OCI-LY3 (cell line): Measurements from ENCODE around the gene TBC1D5.
"Not testable (repeated sequence)": the region's sequence is repeated elsewhere in the genome, so short reads cannot be mapped to it uniquely, and the experiment has no call there.

Experiments used
- H2AFZ ChIP-seq: fragments of 200-600, 300-600 bp; shearing (Covaris generic); 2 replicates; pipeline ENCODE4 v1.6.0; 2014; ENCODE audit warnings: antibody characterized with exemption, low read depth, low read length
- H3K27ac ChIP-seq: fragments of 200-600, 300-600 bp; sonication (generic); 2 replicates; pipeline ENCODE4 v1.5.1; 2014; ENCODE audit warnings: mild to moderate bottlenecking, low read length, moderate library complexity, mixed read lengths
- H3K27me3 ChIP-seq: fragments of 200-600, 300-600 bp; sonication (generic); 2 replicates; pipeline ENCODE4 v1.6.1; 2014; ENCODE audit warnings: low read depth, low read length, mixed read lengths
- H3K36me3 ChIP-seq: fragments of 200-600, 300-600 bp; sonication (generic); replicated peaks from 2 replicates; pipeline ENCODE3; 2014; ENCODE audit warnings: low read depth, low read length, mixed read lengths
- H3K4me1 ChIP-seq: fragments of 300-600, 200-600 bp; sonication (generic); 2 replicates; pipeline ENCODE4 v1.6.1; 2014; ENCODE audit warnings: low read length, mixed read lengths
- H3K4me2 ChIP-seq: fragments of 200-600, 300-600 bp; sonication (generic); 2 replicates; pipeline ENCODE4 v1.6.1; 2014; ENCODE audit warnings: low read length, mixed read lengths
- H3K4me3 ChIP-seq: fragments of 300-600, 200-600 bp; sonication (generic); 2 replicates; pipeline ENCODE4 v1.5.1; 2014; ENCODE audit warnings: antibody characterized with exemption, mild to moderate bottlenecking, low read length, moderate library complexity
- H3K79me2 ChIP-seq: fragments of 300-600, 200-600 bp; shearing (Covaris generic); 2 replicates; pipeline ENCODE4 v1.6.1; 2014; ENCODE audit warnings: mild to moderate bottlenecking, low read length, mixed read lengths
- H3K9ac ChIP-seq: fragments of 300-600, 200-600 bp; shearing (Covaris generic); 2 replicates; pipeline ENCODE4 v1.6.0; 2014; ENCODE audit warnings: mild to moderate bottlenecking, low read length, moderate library complexity
- H3K9me3 ChIP-seq: fragments of 200-600, 300-600 bp; shearing (Covaris generic); 2 replicates; pipeline ENCODE4 v1.6.1; 2014; ENCODE audit warnings: low read length, mixed read lengths; ENCODE audit not compliant: insufficient read depth
- H4K20me1 ChIP-seq: fragments of 200-600, 300-600 bp; sonication (generic); 2 replicates; pipeline ENCODE4 v1.6.1; 2016; ENCODE audit warnings: low read length, mixed read lengths; ENCODE audit not compliant: insufficient read depth
- EZH2phosphoT487 ChIP-seq: fragments of 200-600 bp; shearing (Covaris generic); IDR thresholded peaks from 2 replicates; pipeline ENCODE4 v1.6.1; 2018; ENCODE audit warnings: antibody characterized with exemption, mixed run types, low read depth
- TF ChIP-seq, protein P1 (sequence below): fragments of 200-600, 300-600 bp; sonication (generic); IDR thresholded peaks from 2 replicates; pipeline ENCODE4 v1.5.1; 2014; ENCODE audit warnings: antibody characterized with exemption, low read length, low read depth

TBC1D5 gene

DNA sequence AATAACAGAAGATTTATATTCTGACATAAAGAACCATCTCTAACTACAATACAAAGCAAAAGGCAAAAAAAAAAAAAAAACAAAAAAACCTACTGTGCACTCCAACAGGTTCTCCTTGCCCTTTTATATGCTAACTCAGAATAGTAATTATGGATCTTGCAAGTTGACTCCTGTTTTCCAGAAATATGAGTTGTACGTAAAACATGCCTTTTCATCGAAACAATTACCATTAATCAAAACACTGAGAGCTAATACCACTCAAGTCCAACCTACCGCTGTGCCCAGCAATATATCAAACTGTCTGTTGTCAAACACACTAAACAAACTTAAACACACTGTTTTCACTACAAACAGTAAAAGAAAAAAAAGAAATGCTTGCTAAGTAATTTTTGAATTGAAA is 389.8 kb downstream of the TBC1D5 start:
- no peaks in the 10 kb centered on the region for H3K36me3 ChIP-seq
- H3K79me2 ChIP-seq, result no peaks in the 10 kb centered on the region
- H3K27ac ChIP-seq, result no peak overlapping the region
- peaks cover 6% of the 10 kb centered on the region; the same call in 1 of the 2 replicates for H3K4me1 ChIP-seq
- no peaks in the 10 kb centered on the region for H3K27me3 ChIP-seq
- H3K9ac ChIP-seq, result no peak overlapping the region
- no peak overlapping the region for H3K4me3 ChIP-seq
- no peaks in the 10 kb centered on the region for H4K20me1 ChIP-seq
- no peaks in the 10 kb centered on the region for H3K9me3 ChIP-seq
- H2AFZ ChIP-seq, result no peak overlapping the region
- H3K4me2 ChIP-seq, result no peak overlapping the region
- TF ChIP-seq EZH2phosphoT487, result no peak
- TF ChIP-seq, protein P1, sequence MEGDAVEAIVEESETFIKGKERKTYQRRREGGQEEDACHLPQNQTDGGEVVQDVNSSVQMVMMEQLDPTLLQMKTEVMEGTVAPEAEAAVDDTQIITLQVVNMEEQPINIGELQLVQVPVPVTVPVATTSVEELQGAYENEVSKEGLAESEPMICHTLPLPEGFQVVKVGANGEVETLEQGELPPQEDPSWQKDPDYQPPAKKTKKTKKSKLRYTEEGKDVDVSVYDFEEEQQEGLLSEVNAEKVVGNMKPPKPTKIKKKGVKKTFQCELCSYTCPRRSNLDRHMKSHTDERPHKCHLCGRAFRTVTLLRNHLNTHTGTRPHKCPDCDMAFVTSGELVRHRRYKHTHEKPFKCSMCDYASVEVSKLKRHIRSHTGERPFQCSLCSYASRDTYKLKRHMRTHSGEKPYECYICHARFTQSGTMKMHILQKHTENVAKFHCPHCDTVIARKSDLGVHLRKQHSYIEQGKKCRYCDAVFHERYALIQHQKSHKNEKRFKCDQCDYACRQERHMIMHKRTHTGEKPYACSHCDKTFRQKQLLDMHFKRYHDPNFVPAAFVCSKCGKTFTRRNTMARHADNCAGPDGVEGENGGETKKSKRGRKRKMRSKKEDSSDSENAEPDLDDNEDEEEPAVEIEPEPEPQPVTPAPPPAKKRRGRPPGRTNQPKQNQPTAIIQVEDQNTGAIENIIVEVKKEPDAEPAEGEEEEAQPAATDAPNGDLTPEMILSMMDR, result no peak

DNA sequence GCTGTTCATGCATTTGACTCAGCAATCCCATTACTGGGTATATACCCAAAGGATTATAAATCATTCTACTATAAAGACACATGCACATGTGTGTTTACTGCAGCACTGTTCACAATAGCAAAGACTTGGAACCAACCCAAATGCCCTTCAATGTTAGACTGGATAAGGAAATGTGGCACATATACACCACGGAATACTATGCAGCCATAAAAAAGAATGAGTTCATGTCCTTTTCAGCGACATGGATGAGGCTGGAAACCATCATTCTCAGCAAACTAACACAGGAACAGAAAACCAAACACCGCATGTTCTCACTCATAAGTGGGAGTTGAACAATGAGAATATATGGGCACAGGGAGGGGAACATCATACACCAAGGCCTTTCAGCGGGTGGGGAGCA is 391.2 kb downstream of the TBC1D5 start:
- H4K20me1 ChIP-seq, H3K36me3 ChIP-seq, H3K27ac ChIP-seq, H3K4me1 ChIP-seq, H2AFZ ChIP-seq, H3K79me2 ChIP-seq, H3K4me3 ChIP-seq, H3K4me2 ChIP-seq, H3K9ac ChIP-seq, H3K27me3 ChIP-seq, H3K9me3 ChIP-seq: not testable (repeated sequence)

DNA sequence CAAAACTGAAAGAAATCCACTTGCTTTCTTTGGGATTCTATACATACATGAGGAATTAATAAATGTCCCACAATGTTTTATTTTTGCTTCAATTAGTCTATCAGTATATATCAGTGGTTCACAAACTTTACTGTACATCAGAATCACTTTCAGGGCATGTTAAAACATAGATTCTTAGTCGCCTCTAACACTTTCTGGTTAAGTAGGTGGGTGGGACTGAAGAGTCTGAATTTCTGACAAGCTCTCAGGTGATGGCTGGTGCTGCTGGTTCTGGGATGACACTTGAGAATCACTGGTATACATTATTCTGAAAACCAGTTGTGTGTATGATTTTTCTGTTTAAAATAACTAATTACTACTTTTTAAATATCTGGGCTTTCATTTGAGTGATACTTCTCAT is 393.3 kb downstream of the TBC1D5 start:
- no peak overlapping the region for H2AFZ ChIP-seq
- TF ChIP-seq, protein P1, result no peak
- TF ChIP-seq EZH2phosphoT487, result no peak
- H3K9ac ChIP-seq, result no peak overlapping the region
- no peaks in the 10 kb centered on the region for H3K27me3 ChIP-seq
- no peak overlapping the region for H3K27ac ChIP-seq
- H3K9me3 ChIP-seq, result no peaks in the 10 kb centered on the region
- no peaks in the 10 kb centered on the region for H3K79me2 ChIP-seq
- H3K4me3 ChIP-seq, result no peak overlapping the region
- peaks cover 6% of the 10 kb centered on the region; the same call in 1 of the 2 replicates for H3K4me1 ChIP-seq
- no peaks in the 10 kb centered on the region for H3K36me3 ChIP-seq
- no peak overlapping the region for H3K4me2 ChIP-seq
- H4K20me1 ChIP-seq, result no peaks in the 10 kb centered on the region

DNA sequence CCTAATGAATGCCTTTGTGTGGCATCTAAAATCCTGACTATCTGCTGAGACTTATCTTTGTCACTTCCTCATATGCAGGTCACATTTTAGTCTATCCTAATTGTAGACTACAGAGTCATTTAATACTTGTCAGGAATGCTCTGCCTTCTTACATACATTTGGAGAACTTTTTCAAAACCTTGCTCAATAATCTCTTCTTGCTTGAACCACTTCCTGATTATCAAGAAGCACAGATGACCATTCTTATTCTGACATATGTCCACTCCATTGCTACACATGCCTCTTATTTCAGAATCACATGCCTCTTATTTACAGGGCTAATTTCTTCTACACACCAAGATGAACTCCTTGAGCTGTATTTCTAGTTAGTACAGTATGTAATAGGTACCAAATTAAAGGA is 400.3 kb downstream of the TBC1D5 start:
- Histone ChIP-seq H3K4me1 (no peaks in the 10 kb centered on the region), H3K27me3 (no peaks in the 10 kb centered on the region), H3K9ac (no peak overlapping the region), H2AFZ (no peak overlapping the region), H3K79me2 (no peaks in the 10 kb centered on the region), H3K4me2 (no peak overlapping the region), H3K27ac (no peak overlapping the region), H3K36me3 (no peaks in the 10 kb centered on the region), H4K20me1 (no peaks in the 10 kb centered on the region), H3K4me3 (no peak overlapping the region), H3K9me3 (no peaks in the 10 kb centered on the region)
- TF ChIP-seq EZH2phosphoT487, result no peak
- TF ChIP-seq, protein P1, result no peak

DNA sequence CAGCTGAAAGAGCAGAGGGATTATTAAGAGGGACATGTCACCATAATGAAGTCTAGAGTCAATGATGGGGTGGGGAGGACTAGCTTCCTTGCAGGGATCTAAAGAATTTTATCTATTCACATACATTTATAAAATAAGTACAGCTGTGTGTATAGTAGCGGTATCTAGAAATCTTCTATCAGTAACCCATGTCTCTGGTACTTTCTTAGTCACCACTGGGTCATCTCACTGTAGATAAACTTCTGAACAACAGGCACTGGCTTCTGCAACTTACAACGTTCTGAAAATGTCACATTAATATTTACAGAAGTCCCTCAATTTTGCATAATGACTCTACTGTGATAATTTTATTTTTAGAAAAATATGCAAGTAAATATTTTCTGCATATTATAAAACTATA is 401.7 kb downstream of the TBC1D5 start:
- Histone ChIP-seq H3K79me2 (no peaks in the 10 kb centered on the region), H4K20me1 (no peaks in the 10 kb centered on the region), H3K4me1 (no peaks in the 10 kb centered on the region), H3K36me3 (no peaks in the 10 kb centered on the region), H3K4me2 (no peak overlapping the region), H2AFZ (no peak overlapping the region), H3K9me3 (no peaks in the 10 kb centered on the region), H3K27ac (no peak overlapping the region), H3K4me3 (no peak overlapping the region), H3K9ac (no peak overlapping the region), H3K27me3 (no peaks in the 10 kb centered on the region)
- no peak for TF ChIP-seq EZH2phosphoT487
- TF ChIP-seq, protein P1, result no peak
